PFSK-1 (cell line): Measurements from ENCODE around the gene ZNF280A.

ENCODE experiments used
- FOXP2 ChIP-seq: optimal IDR thresholded peaks from 2 replicates; pipeline ENCODE3; 2011; ENCODE audit warnings: borderline replicate concordance, control low read depth, inconsistent platforms; ENCODE audit not compliant: insufficient read depth; ENCODE audit errors: extremely low read length, extremely low read depth
- POLR2AphosphoS5 ChIP-seq: IDR thresholded peaks from 2 replicates; pipeline ENCODE4 v1.6.1; 2012; ENCODE audit warnings: low read depth, mild to moderate bottlenecking, control low read depth, low read length, moderate library complexity
- SIN3A ChIP-seq: IDR thresholded peaks from 2 replicates; pipeline ENCODE4 v1.6.1; 2012; ENCODE audit warnings: mild to moderate bottlenecking, low read length, moderate library complexity, borderline replicate concordance; ENCODE audit not compliant: insufficient read depth
- TAF1 ChIP-seq: IDR thresholded peaks from 2 replicates; pipeline ENCODE4 v1.6.1; 2012; ENCODE audit warnings: low read length, control low read depth, borderline replicate concordance; ENCODE audit not compliant: insufficient read depth
- TF ChIP-seq, protein P1 (sequence below), 2 experiments: IDR thresholded peaks; 2 replicates each; pipeline versions ENCODE4 v1.6.1 to v1.8.0; 2011 to 2012; ENCODE audit warnings: low read depth in 2 of 2, low read length in 2 of 2, control low read depth in 1 of 2, inconsistent platforms in 1 of 2, mild to moderate bottlenecking in 1 of 2, moderate library complexity in 1 of 2; ENCODE audit not compliant: insufficient read depth in 1 of 2

The ZNF280A gene

DNA sequence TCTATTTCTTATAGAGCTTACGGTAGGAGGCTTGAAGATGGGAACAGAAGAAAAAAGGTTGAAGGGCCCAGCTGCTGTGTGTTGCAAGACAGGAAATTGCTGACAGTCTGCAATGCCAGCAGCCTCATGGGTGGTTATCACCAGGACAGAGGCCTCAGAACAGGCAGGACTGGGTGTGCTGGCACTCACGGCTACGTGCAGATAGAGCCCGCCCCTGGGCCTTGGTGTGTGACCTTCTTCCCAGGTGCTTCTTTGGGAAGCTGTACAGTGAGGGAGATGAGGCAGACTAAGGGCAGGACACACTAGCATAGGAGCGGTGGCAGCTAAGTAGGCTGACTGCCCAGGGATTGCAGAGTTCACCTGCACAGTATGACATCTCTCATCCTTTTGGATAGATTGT, 26.4 kb upstream of the ZNF280A start:
- TF ChIP-seq TAF1 = no peak
- TF ChIP-seq SIN3A = no peak
- TF ChIP-seq, protein P1, sequence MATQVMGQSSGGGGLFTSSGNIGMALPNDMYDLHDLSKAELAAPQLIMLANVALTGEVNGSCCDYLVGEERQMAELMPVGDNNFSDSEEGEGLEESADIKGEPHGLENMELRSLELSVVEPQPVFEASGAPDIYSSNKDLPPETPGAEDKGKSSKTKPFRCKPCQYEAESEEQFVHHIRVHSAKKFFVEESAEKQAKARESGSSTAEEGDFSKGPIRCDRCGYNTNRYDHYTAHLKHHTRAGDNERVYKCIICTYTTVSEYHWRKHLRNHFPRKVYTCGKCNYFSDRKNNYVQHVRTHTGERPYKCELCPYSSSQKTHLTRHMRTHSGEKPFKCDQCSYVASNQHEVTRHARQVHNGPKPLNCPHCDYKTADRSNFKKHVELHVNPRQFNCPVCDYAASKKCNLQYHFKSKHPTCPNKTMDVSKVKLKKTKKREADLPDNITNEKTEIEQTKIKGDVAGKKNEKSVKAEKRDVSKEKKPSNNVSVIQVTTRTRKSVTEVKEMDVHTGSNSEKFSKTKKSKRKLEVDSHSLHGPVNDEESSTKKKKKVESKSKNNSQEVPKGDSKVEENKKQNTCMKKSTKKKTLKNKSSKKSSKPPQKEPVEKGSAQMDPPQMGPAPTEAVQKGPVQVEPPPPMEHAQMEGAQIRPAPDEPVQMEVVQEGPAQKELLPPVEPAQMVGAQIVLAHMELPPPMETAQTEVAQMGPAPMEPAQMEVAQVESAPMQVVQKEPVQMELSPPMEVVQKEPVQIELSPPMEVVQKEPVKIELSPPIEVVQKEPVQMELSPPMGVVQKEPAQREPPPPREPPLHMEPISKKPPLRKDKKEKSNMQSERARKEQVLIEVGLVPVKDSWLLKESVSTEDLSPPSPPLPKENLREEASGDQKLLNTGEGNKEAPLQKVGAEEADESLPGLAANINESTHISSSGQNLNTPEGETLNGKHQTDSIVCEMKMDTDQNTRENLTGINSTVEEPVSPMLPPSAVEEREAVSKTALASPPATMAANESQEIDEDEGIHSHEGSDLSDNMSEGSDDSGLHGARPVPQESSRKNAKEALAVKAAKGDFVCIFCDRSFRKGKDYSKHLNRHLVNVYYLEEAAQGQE (IDR thresholded peaks at IDR 0.05; ENCODE audit: insufficient read depth in 1 of 2, low read depth in 2 of 2, low read length in 2 of 2) = no peak
- TF ChIP-seq FOXP2 = no peak
- TF ChIP-seq POLR2AphosphoS5 = no peak

DNA sequence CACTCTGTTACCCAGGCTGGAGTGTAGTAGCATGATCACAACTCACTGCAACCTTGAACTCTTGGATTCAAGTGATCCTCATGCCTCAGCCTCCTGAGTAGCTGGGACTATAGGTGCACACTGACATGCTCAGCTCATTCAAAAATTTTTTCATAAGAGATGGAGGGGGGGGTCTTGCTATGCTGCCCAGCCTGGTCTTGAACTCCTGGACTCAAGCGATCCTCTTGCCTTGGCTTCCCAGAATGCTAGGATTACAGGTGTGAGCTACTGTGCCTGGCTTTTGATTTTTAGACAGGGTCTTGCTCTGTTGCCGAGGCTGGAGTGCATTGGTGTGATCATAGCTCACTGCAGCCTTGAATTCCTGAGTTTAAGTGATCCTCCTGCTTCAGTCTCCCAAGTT, 25.0 kb upstream of the ZNF280A start:
- TF ChIP-seq TAF1 = no peak
- TF ChIP-seq, protein P1 (IDR thresholded peaks at IDR 0.05; ENCODE audit: insufficient read depth in 1 of 2, low read depth in 2 of 2, low read length in 2 of 2) = no peak
- TF ChIP-seq POLR2AphosphoS5 = no peak
- no peak for TF ChIP-seq FOXP2
- no peak for TF ChIP-seq SIN3A

DNA sequence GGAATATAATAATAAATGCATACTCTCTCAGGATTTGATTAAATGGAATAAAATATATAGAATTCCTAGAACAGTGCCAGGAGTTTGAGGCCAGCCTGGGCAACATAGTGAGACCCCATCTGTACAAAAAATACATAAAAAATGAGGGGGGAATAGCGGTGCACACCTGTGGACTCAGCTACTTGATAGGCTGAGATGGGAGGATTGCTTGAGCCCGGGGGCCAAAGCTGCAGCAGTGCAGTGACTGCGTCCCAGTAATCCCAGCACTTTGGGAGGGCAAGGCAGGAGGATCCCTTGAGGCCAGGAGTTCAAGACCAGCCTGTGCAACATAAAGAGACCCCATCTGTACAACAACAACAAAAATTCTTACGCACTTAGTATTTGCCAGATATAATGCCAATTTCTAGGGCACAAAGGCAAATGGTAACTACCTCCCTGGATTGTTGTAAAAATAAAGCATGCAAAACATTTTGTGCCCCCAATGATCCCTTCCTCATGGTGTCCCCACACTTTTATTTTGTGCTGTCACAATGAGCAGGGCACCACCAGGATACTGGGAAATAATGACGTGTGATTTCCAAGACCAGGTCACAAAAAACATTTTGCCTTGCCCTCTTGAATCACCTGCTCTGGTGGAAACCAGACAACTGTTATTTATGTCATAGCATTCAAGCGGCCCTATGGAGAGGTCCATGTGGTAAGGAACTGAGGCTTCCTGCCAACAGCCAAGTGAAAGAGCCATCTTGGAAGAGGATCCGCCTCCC, 18.3 kb upstream of the ZNF280A start:
- TF ChIP-seq SIN3A (no peak), POLR2AphosphoS5 (no peak), TAF1 (no peak), FOXP2 (no peak)
- TF ChIP-seq, protein P1 (IDR thresholded peaks at IDR 0.05; ENCODE audit: insufficient read depth in 1 of 2, low read depth in 2 of 2, low read length in 2 of 2) = no peak

DNA sequence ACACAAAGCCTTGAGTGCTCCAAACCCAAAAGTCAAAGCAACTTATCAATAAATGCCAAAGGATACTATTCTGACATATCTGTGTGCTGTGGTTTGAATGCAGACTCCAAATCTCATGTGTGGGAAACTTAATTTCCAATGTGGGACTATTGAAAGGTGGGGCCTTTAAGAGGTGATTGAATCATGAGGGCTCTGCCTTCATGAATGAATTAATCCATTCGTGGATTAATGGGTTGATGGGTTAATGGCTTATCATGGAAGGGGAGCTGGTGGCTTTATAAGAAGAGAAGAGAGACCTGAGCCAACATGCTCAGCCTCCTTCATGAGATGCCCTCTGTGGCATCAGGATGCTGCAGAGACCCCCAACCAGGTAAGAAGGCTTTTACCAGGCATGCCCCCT, 16.8 kb upstream of the ZNF280A start:
- TF ChIP-seq TAF1 (no peak), SIN3A (no peak), POLR2AphosphoS5 (no peak), FOXP2 (no peak)
- TF ChIP-seq, protein P1 (IDR thresholded peaks at IDR 0.05; ENCODE audit: insufficient read depth in 1 of 2, low read depth in 2 of 2, low read length in 2 of 2) = no peak
